ENCODE data around the gene ADGRV1. TPM values are rescaled to one million over a fixed set of nuclear protein-coding genes. Genes with fewer than 3 reads are reported as not detected.

Gene ADGRV1
- total and polyA plus RNA-seq, 2 experiments from 2014 or later = 15.5 to 19.6 TPM

- H3K36me3 ChIP-seq = no peaks in the 10 kb centered on the region
- H3K27me3 ChIP-seq = no peaks in the 10 kb centered on the region
- peak in 1 of 2 donors; percentile 54 for DNase-seq (ENCODE audit: low read depth in 1 of 2, low spot score in 1 of 2)
- no peak overlapping the region for H3K4me3 ChIP-seq
- no peak for TF ChIP-seq CTCF (IDR thresholded peaks at IDR 0.05; ENCODE audit: low read depth, low read length)
- H3K9me3 ChIP-seq (ENCODE audit: low read depth) = no peaks in the 10 kb centered on the region
- peaks cover 8% of the 10 kb centered on the region for H3K4me1 ChIP-seq (ENCODE audit: low read depth)
- no peak overlapping the region for H3K27ac ChIP-seq
These were observed 611.7 kb downstream of the ADGRV1 start for GRCh38 chr5:91170266-91170665.

GRCh38 chr5:91171322-91171721, 612.7 kb downstream of the ADGRV1 start:
- H3K4me1 ChIP-seq (ENCODE audit: low read depth) = peaks cover 18% of the 10 kb centered on the region
- H3K36me3 ChIP-seq = no peaks in the 10 kb centered on the region
- no peak for DNase-seq (ENCODE audit: low read depth in 1 of 2, low spot score in 1 of 2)
- no peak for TF ChIP-seq CTCF (IDR thresholded peaks at IDR 0.05; ENCODE audit: low read depth, low read length)
- no peak overlapping the region for H3K4me3 ChIP-seq
- no peaks in the 10 kb centered on the region for H3K9me3 ChIP-seq (ENCODE audit: low read depth)
- H3K27me3 ChIP-seq = no peaks in the 10 kb centered on the region
- no peak overlapping the region for H3K27ac ChIP-seq

- peak overlapping the region; percentile 7 for H3K27ac ChIP-seq
- no peaks in the 10 kb centered on the region for H3K9me3 ChIP-seq (ENCODE audit: low read depth)
- no peaks in the 10 kb centered on the region for H3K27me3 ChIP-seq
- TF ChIP-seq CTCF (IDR thresholded peaks at IDR 0.05; ENCODE audit: low read depth, low read length) = no peak
- H3K4me1 ChIP-seq (ENCODE audit: low read depth) = peaks cover 26% of the 10 kb centered on the region
- no peak for DNase-seq (ENCODE audit: low read depth in 1 of 2, low spot score in 1 of 2)
- no peak overlapping the region for H3K4me3 ChIP-seq
- H3K36me3 ChIP-seq = no peaks in the 10 kb centered on the region
These were observed 615.8 kb downstream of the ADGRV1 start for GRCh38 chr5:91174396-91174795.

- H3K4me1 ChIP-seq (ENCODE audit: low read depth) = peaks cover 26% of the 10 kb centered on the region
- H3K4me3 ChIP-seq = no peak overlapping the region
- DNase-seq (ENCODE audit: low read depth in 1 of 2, low spot score in 1 of 2) = no peak
- no peaks in the 10 kb centered on the region for H3K9me3 ChIP-seq (ENCODE audit: low read depth)
- H3K27me3 ChIP-seq = no peaks in the 10 kb centered on the region
- TF ChIP-seq CTCF (IDR thresholded peaks at IDR 0.05; ENCODE audit: low read depth, low read length) = no peak
- peak overlapping the region; percentile 81 for H3K27ac ChIP-seq
- no peaks in the 10 kb centered on the region for H3K36me3 ChIP-seq
These were observed 617.1 kb downstream of the ADGRV1 start for GRCh38 chr5:91175708-91176107.

- Histone ChIP-seq H3K27ac (peak overlapping the region; percentile 81), H3K27me3 (no peaks in the 10 kb centered on the region)
- DNase-seq (ENCODE audit: low read depth in 1 of 2, low spot score in 1 of 2) = peak in 1 of 2 donors; percentile 58
These were observed 617.9 kb downstream of the ADGRV1 start for GRCh38 chr5:91176288-91177016.

More at GRCh38 chr5:91176288-91177016, 617.9 kb downstream of the ADGRV1 start:
- H3K4me1 ChIP-seq (ENCODE audit: low read depth) = peaks cover 26% of the 10 kb centered on the region
- no peak overlapping the region for H3K4me3 ChIP-seq
- H3K9me3 ChIP-seq (ENCODE audit: low read depth) = no peaks in the 10 kb centered on the region
- no peaks in the 10 kb centered on the region for H3K36me3 ChIP-seq
- no peak for TF ChIP-seq CTCF (IDR thresholded peaks at IDR 0.05; ENCODE audit: low read depth, low read length)
